Activated CD4-positive, CD25-positive, alpha-beta regulatory T cell treated with anti-CD3 and anti-CD28 coated beads, Interleukin-2, amount 50 U/mL, for 72 hours (primary cell): ENCODE results near the gene CFAP20.

ENCODE experiments used
- DNase-seq: peaks from one replicate; pipeline ENCODE4 v3.0.0; 2021

Gene CFAP20

GRCh38 chr16:58129097-58129936 is at the start of gene CFAP20:
Gene CFAP20, minus strand, starts transcription at chr16:58129381. Its CDS starts 266 bp downstream, at chr16:58129115.
- DNase-seq, result peak; percentile 97

- DNase-seq, result no peak
Measured at GRCh38 chr16:58177353-58177710, 48.2 kb upstream of the CFAP20 start.

- no peak for DNase-seq
Measured at GRCh38 chr16:58176608-58177352, 47.6 kb upstream of the CFAP20 start.

GRCh38 chr16:58170223-58170622 is 41.0 kb upstream of the CFAP20 start:
- no peak for DNase-seq

- no peak for DNase-seq
Measured at GRCh38 chr16:58160855-58161254, 31.7 kb upstream of the CFAP20 start.

- DNase-seq, result no peak
Measured at GRCh38 chr16:58158725-58159124, 29.5 kb upstream of the CFAP20 start.

GRCh38 chr16:58157951-58158540 is 28.9 kb upstream of the CFAP20 start:
- no peak for DNase-seq

GRCh38 chr16:58157239-58157638 is 28.1 kb upstream of the CFAP20 start:
- DNase-seq, result no peak

GRCh38 chr16:58155839-58156238 is 26.7 kb upstream of the CFAP20 start:
- no peak for DNase-seq

GRCh38 chr16:58154345-58154744 is 25.2 kb upstream of the CFAP20 start:
- DNase-seq, result no peak

- DNase-seq, result no peak
Measured at GRCh38 chr16:58152246-58152868, 23.2 kb upstream of the CFAP20 start.

- DNase-seq, result no peak
Measured at GRCh38 chr16:58148526-58148925, 19.3 kb upstream of the CFAP20 start.

- no peak for DNase-seq
Measured at GRCh38 chr16:58148099-58148498, 18.9 kb upstream of the CFAP20 start.

- DNase-seq, result no peak
Measured at GRCh38 chr16:58138852-58139251, 9.7 kb upstream of the CFAP20 start.

GRCh38 chr16:58137581-58137980 is 8.4 kb upstream of the CFAP20 start:
- no peak for DNase-seq

GRCh38 chr16:58128711-58129096 is 477 bp downstream of the CFAP20 start:
- no peak for DNase-seq

GRCh38 chr16:58128181-58128631 is 975 bp downstream of the CFAP20 start:
- DNase-seq, result no peak

- DNase-seq, result no peak
Measured at GRCh38 chr16:58127634-58128033, 1.5 kb downstream of the CFAP20 start.

- DNase-seq, result no peak
Measured at GRCh38 chr16:58127033-58127556, 2.1 kb downstream of the CFAP20 start.

GRCh38 chr16:58126451-58126961 is 2.7 kb downstream of the CFAP20 start:
- no peak for DNase-seq

- DNase-seq, result no peak
Measured at GRCh38 chr16:58125781-58126335, 3.3 kb downstream of the CFAP20 start.

GRCh38 chr16:58125041-58125440 is 4.1 kb downstream of the CFAP20 start:
- no peak for DNase-seq

GRCh38 chr16:58124601-58124915 is 4.6 kb downstream of the CFAP20 start:
- DNase-seq, result no peak
